Measurements from ENCODE around the gene KLHL26. TPM values are rescaled to one million over a fixed set of nuclear protein-coding genes. Genes with fewer than 3 reads are reported as not detected.

Gene KLHL26
- total and polyA plus RNA-seq, 5 donors from 2014 or later: 1.8 to 16.7 (median 3.2) TPM

DNA sequence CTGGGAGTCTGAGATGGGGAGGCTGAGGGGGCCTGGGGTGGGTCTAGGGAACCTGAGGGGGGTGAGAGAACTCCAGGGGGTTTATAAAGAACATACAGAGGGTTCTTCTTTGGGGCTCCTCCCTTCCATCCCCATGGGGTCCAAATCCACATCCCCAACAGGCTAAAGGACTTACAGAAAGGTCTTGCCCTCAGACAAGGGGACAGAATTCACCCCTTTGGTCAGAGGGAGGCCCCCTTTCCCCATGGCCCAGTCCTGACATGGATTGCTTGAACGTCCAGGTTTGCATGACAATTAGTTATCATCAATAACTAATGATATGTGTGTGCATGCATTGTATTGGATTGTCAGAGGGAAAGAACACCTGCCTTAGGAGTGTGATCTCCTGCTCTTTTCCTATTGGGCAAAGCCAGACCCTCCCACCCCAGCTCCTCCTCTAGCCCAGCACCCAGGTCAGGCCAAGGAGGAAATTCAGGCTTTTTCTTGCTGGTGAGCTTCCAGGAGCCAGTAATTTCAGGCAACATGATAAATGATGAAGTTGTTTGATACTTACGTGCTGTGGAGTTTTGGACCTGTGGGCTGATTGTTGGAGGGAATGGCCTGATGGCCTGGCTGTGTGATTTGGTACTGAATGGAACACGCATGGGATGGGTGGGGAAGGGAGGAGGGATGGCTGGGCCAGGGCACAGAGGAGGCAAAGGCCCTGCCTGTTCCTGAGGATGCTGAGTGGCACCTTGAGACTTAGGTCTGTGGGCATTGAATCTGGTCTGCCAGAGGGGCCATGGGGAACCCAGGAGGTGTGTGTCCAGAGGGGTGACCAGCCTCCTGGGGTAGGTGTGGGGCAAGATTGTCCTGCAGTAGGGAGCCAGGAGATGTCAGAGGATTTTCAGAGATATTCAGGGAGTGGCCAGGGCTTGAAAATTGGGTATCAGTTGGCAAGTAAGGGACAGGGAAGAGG lies 1.1 kb downstream of the KLHL26 start:
- Histone ChIP-seq H3K4me1 (ENCODE audit: control insufficient read depth, insufficient read depth, low read length, poor library complexity, severe bottlenecking) (peaks cover 25% of the 10 kb centered on the region), H3K27ac (ENCODE audit: insufficient read depth, low read length, poor library complexity, severe bottlenecking) (peak overlapping the region; percentile 83), H3K36me3 (ENCODE audit: control insufficient read depth, insufficient read depth, low read length) (no peaks in the 10 kb centered on the region), H3K27me3 (ENCODE audit: control insufficient read depth, insufficient read depth, low read length) (no peaks in the 10 kb centered on the region), H3K9me3 (ENCODE audit: control insufficient read depth in 2 of 2, low read length in 2 of 2) (no peaks in the 10 kb centered on the region), H3K4me3 (ENCODE audit: low read depth, low read length) (peak overlapping the region; percentile 37)
- Mint-ChIP-seq H3K27ac (peak overlapping the region; percentile 76 to 91 (median 79)), H3K27me3 (no peaks in the 10 kb centered on the region), H3K9me3 (no peaks in the 10 kb centered on the region), H3K36me3 (peaks cover 5% of the 10 kb centered on the region), H3K4me1 (peaks cover 0 to 47% (median 18%) of the 10 kb centered on the region in 4 donors), H3K4me3 (peak overlapping the region; percentile 90 to 96 (median 90))
- DNase-seq (peak in 1 of 3 donors; percentile 19), ATAC-seq (ENCODE audit: low read depth in 2 of 2) (no peak)

DNA sequence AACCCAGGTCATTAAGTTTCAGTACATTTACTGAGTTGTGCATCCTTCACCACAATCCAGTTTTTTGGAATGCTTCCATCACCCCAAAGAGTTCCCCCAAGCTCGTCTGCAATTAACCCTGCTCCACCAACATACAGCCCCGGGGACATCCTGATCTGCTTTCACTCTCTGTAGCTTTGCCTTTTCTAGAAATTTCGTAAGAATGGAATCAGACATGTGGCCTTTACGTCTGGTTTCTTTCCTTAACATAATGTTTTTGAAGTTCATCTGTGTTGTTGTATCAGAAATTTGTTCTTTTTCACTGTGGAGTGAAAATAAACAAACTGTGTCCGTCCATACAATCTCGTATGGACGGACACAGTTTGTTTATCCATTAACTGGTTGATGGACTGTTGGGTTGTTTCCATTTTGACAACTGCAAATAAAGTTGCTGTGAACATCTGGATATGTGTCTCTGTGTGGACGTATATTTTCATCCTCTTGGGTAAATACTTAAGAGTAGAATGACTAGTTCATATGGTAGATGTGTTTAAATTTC lies 2.9 kb downstream of the KLHL26 start:
- Histone ChIP-seq H3K4me3 (ENCODE audit: low read depth, low read length) (no peak overlapping the region), H3K9me3 (ENCODE audit: control insufficient read depth in 2 of 2, low read length in 2 of 2) (no peaks in the 10 kb centered on the region), H3K27me3 (ENCODE audit: control insufficient read depth, insufficient read depth, low read length) (no peaks in the 10 kb centered on the region), H3K27ac (ENCODE audit: insufficient read depth, low read length, poor library complexity, severe bottlenecking) (no peak overlapping the region), H3K36me3 (ENCODE audit: control insufficient read depth, insufficient read depth, low read length) (no peaks in the 10 kb centered on the region), H3K4me1 (ENCODE audit: control insufficient read depth, insufficient read depth, low read length, poor library complexity, severe bottlenecking) (peaks cover 25% of the 10 kb centered on the region)
- Mint-ChIP-seq H3K9me3 (no peaks in the 10 kb centered on the region), H3K4me3 (peak overlapping the region; percentile 24 to 83 (median 31)), H3K4me1 (peaks cover 5 to 52% (median 21%) of the 10 kb centered on the region in 4 donors), H3K36me3 (peaks cover 9% of the 10 kb centered on the region), H3K27me3 (no peaks in the 10 kb centered on the region), H3K27ac (peak overlapping the region in 1 of 3 donors; percentile 66)
- DNase-seq (no peak), ATAC-seq (ENCODE audit: low read depth in 2 of 2) (no peak)

DNA sequence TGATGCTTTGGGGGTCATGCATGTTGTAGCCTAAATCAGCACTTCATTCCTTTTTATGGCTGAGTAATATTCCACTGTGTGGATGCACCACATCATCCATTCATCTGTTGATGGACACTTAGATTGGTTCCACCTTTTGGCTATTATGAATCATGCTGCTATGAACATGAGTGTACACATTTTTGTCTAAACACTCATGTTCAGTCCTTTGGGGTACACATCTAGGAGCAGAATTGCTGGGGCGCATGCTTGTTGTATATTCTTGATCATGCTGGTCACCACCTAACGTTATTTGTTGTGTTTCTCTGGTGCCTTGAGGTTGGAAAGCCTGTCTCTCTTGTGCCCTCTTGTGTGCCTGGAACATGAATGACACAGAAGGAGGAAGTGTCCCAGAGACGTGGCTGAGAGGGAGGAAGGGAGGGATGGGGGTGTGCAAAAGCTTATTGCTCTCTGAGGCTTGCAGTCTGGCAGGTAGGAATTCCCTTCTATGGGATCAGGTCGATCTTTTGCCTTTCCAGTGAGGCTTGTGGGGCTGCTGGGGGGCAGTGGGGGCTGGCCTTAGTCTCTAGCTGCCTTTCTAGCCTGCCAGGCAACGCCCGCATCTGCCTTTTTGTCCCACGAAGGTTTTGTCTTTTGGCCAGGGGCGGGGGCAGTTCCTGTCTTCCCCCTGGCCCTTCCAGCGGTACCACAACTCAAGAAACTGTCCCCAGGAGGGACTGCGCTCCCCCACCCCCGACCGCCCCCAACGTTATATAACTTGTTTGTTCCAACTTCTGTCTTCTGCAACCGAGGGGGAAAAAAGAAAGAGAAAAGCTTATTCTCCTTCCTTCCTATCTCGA lies 7.6 kb downstream of the KLHL26 start:
- Mint-ChIP-seq H3K36me3 (peaks cover 12% of the 10 kb centered on the region), H3K4me3 (peak overlapping the region in 1 of 4 donors; percentile 7), H3K27ac (peak overlapping the region in 1 of 3 donors; percentile 54), H3K4me1 (peaks cover 5 to 31% (median 12%) of the 10 kb centered on the region in 4 donors), H3K9me3 (no peaks in the 10 kb centered on the region), H3K27me3 (no peaks in the 10 kb centered on the region)
- no peaks in the 10 kb centered on the region for H3K9me3 ChIP-seq (ENCODE audit: control insufficient read depth in 2 of 2, low read length in 2 of 2)
- no peaks in the 10 kb centered on the region for H3K36me3 ChIP-seq (ENCODE audit: control insufficient read depth, insufficient read depth, low read length)
- ATAC-seq (ENCODE audit: low read depth in 2 of 2): no peak
- no peak overlapping the region for H3K27ac ChIP-seq (ENCODE audit: insufficient read depth, low read length, poor library complexity, severe bottlenecking)
- H3K4me3 ChIP-seq (ENCODE audit: low read depth, low read length): no peak overlapping the region
- no peaks in the 10 kb centered on the region for H3K4me1 ChIP-seq (ENCODE audit: control insufficient read depth, insufficient read depth, low read length, poor library complexity, severe bottlenecking)
- no peak for DNase-seq
- H3K27me3 ChIP-seq (ENCODE audit: control insufficient read depth, insufficient read depth, low read length): no peaks in the 10 kb centered on the region

DNA sequence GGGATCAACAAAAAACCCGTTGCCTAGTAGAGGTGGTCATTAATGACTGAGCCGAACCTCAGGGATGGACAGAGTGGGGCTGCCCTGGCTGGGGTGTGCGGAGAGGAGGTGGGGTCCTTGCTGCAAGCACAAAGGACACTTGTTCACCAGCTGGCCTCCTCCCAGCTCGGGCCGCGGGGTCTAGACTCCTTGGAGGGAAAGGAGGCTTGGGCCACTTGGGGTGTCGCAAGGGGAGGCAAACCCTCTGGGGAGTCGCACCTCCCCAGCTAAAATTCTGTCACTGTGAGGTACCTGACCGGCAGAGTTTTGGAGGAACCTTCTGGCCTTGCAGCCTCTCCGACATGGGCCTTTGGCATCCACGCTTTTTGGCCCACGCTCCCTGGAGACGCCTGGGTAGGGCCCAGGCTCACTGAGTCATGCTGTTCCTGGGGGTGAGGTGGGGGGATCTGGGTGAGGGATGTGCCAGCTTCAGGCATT lies 8.2 kb downstream of the KLHL26 start:
- Histone ChIP-seq H3K27ac (ENCODE audit: insufficient read depth, low read length, poor library complexity, severe bottlenecking) (no peak overlapping the region), H3K4me1 (ENCODE audit: control insufficient read depth, insufficient read depth, low read length, poor library complexity, severe bottlenecking) (no peaks in the 10 kb centered on the region), H3K9me3 (ENCODE audit: control insufficient read depth in 2 of 2, low read length in 2 of 2) (no peaks in the 10 kb centered on the region), H3K27me3 (ENCODE audit: control insufficient read depth, insufficient read depth, low read length) (no peaks in the 10 kb centered on the region), H3K4me3 (ENCODE audit: low read depth, low read length) (no peak overlapping the region), H3K36me3 (ENCODE audit: control insufficient read depth, insufficient read depth, low read length) (no peaks in the 10 kb centered on the region)
- DNase-seq: no peak
- H3K36me3 Mint-ChIP-seq: peaks cover 10% of the 10 kb centered on the region
- ATAC-seq (ENCODE audit: low read depth in 2 of 2): no peak
- H3K27ac Mint-ChIP-seq: no peak overlapping the region
- H3K27me3 Mint-ChIP-seq: no peaks in the 10 kb centered on the region
- peaks cover 5 to 25% (median 10%) of the 10 kb centered on the region in 4 donors for H3K4me1 Mint-ChIP-seq
- no peaks in the 10 kb centered on the region for H3K9me3 Mint-ChIP-seq
- no peak overlapping the region for H3K4me3 Mint-ChIP-seq

DNA sequence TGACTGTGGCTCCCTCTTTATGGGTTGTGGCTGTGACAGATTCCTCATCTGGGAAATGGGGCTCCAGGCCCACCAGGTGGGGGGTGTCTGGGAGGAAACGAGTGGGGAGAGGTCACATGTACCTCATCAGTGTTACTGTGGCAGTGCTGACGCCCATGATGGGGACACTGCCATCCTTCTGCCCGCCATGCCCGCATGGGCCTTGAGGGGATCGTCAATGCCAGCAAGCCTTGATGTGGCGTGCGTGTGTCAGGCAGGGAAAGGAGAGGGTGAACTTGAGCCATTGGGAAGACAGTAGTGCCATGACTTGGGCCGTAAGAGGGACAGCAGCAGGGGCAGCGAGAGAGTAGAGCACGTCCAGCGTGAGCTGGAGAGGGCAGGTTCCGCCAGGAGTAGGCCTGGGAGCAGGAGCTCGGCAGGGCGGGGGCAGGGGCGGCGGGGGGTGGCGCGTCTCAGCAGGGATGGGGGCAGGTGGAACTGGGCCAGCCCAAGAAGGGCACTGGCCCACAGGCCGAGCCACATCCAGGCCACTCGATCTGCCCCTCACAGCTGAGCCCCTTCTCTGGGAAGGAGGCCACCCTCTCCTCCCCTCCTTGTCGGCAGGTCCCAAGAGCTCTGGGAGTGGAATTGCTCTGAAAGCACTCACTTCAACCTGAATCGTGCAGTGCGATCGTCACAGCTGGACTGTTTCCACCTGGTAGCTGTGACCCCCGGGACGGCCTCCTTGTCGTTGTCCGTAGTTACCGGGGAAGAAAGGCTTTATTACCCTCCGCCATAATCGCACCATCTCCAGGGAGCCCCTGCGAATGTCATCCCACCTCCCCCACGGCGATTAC lies 9.9 kb downstream of the KLHL26 start:
- Mint-ChIP-seq H3K9me3 (no peaks in the 10 kb centered on the region), H3K4me1 (peaks cover 5 to 26% (median 10%) of the 10 kb centered on the region in 4 donors), H3K27ac (no peak overlapping the region), H3K36me3 (peaks cover 12% of the 10 kb centered on the region), H3K4me3 (no peak overlapping the region), H3K27me3 (no peaks in the 10 kb centered on the region)
- no peak for DNase-seq
- Histone ChIP-seq H3K4me3 (ENCODE audit: low read depth, low read length) (no peak overlapping the region), H3K27me3 (ENCODE audit: control insufficient read depth, insufficient read depth, low read length) (no peaks in the 10 kb centered on the region), H3K9me3 (ENCODE audit: control insufficient read depth in 2 of 2, low read length in 2 of 2) (no peaks in the 10 kb centered on the region), H3K36me3 (ENCODE audit: control insufficient read depth, insufficient read depth, low read length) (no peaks in the 10 kb centered on the region), H3K4me1 (ENCODE audit: control insufficient read depth, insufficient read depth, low read length, poor library complexity, severe bottlenecking) (no peaks in the 10 kb centered on the region), H3K27ac (ENCODE audit: insufficient read depth, low read length, poor library complexity, severe bottlenecking) (no peak overlapping the region)
- ATAC-seq (ENCODE audit: low read depth in 2 of 2): no peak

DNA sequence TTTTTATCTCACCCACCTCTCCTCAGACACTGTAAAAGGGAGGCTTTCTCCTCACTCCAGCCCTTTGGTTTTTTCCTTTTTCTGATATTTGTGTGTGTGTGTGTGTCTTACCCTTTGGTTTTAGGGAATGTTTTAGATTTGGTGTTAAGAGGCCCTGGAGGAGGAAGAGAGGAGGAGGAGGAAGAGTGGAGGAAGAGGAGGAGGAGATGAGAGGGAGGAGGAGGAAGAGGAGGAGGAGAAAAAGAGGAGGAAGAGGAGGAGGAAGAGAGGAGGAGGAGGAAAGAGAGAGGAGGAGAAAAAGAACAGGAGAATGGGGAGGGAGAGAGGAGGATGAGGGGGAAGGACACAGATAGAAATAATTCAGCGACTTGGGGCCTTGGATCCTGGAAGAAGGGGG lies 10.5 kb downstream of the KLHL26 start:
- H3K4me3 Mint-ChIP-seq: no peak overlapping the region
- peaks cover 5 to 30% (median 10%) of the 10 kb centered on the region in 4 donors for H3K4me1 Mint-ChIP-seq
- Histone ChIP-seq H3K27ac (ENCODE audit: insufficient read depth, low read length, poor library complexity, severe bottlenecking) (no peak overlapping the region), H3K36me3 (ENCODE audit: control insufficient read depth, insufficient read depth, low read length) (no peaks in the 10 kb centered on the region), H3K9me3 (ENCODE audit: control insufficient read depth in 2 of 2, low read length in 2 of 2) (no peaks in the 10 kb centered on the region), H3K4me3 (ENCODE audit: low read depth, low read length) (no peak overlapping the region), H3K4me1 (ENCODE audit: control insufficient read depth, insufficient read depth, low read length, poor library complexity, severe bottlenecking) (no peaks in the 10 kb centered on the region), H3K27me3 (ENCODE audit: control insufficient read depth, insufficient read depth, low read length) (no peaks in the 10 kb centered on the region)
- H3K36me3 Mint-ChIP-seq: peaks cover 16% of the 10 kb centered on the region
- no peaks in the 10 kb centered on the region for H3K27me3 Mint-ChIP-seq
- DNase-seq: no peak
- no peaks in the 10 kb centered on the region for H3K9me3 Mint-ChIP-seq
- no peak for ATAC-seq (ENCODE audit: low read depth in 2 of 2)
- H3K27ac Mint-ChIP-seq: no peak overlapping the region

DNA sequence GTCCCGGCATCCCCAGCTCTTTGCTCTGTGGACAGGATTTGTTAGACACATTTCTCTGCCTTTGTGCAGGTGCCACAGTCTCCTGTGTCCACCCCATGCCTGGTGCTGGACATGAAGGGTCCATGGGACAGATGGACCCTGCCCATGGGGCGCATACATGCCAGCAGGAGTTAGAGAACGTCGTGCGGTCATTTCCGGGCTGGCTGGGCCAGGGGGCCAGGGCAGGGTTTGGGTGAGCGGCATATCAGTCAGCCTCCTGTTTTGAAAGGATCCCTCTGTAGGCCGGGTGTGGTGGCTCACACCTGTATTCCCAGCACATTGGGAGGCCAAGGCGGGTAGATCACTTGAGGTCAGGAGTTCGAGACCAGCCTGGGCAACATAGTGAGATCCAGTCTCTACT lies 11.0 kb downstream of the KLHL26 start:
- H3K27me3 Mint-ChIP-seq: no peaks in the 10 kb centered on the region
- no peaks in the 10 kb centered on the region for H3K9me3 Mint-ChIP-seq
- H3K36me3 ChIP-seq (ENCODE audit: control insufficient read depth, insufficient read depth, low read length): no peaks in the 10 kb centered on the region
- H3K27ac ChIP-seq (ENCODE audit: insufficient read depth, low read length, poor library complexity, severe bottlenecking): no peak overlapping the region
- no peaks in the 10 kb centered on the region for H3K9me3 ChIP-seq (ENCODE audit: control insufficient read depth in 2 of 2, low read length in 2 of 2)
- H3K27ac Mint-ChIP-seq: peak overlapping the region in 1 of 3 donors; percentile 44
- no peak overlapping the region for H3K4me3 ChIP-seq (ENCODE audit: low read depth, low read length)
- H3K36me3 Mint-ChIP-seq: peaks cover 16% of the 10 kb centered on the region
- peak overlapping the region in 1 of 4 donors; percentile 57 for H3K4me3 Mint-ChIP-seq
- peaks cover 5 to 30% (median 10%) of the 10 kb centered on the region in 4 donors for H3K4me1 Mint-ChIP-seq
- ATAC-seq (ENCODE audit: low read depth in 2 of 2) (no peak), DNase-seq (no peak)
- H3K27me3 ChIP-seq (ENCODE audit: control insufficient read depth, insufficient read depth, low read length): no peaks in the 10 kb centered on the region
- no peaks in the 10 kb centered on the region for H3K4me1 ChIP-seq (ENCODE audit: control insufficient read depth, insufficient read depth, low read length, poor library complexity, severe bottlenecking)

All from CD4-positive, CD25-positive, alpha-beta regulatory T cell (primary cell).